Liver (tissue), 3 donors: ENCODE results near the gene CSHL1.

Experiments
- EGR1 ChIP-seq, 2 donors: IDR thresholded peaks; 2 replicates each; pipeline ENCODE4 v1.6.1; 2016 to 2018; ENCODE audit warnings: antibody characterized with exemption in 2 of 2, low read depth in 2 of 2
- GABPA ChIP-seq, 2 donors: IDR thresholded peaks in 1 of 2; conservative IDR thresholded peaks in 1 of 2; 2 replicates each; pipeline ENCODE4 v1.6.1; 2016; ENCODE audit warnings: antibody characterized with exemption in 2 of 2, mild to moderate bottlenecking in 1 of 2, moderate library complexity in 1 of 2
- NR2F2 ChIP-seq: IDR thresholded peaks from 2 replicates; pipeline ENCODE4 v1.6.1; 2016; ENCODE audit warnings: antibody characterized with exemption
- RAD21 ChIP-seq, 2 donors: IDR thresholded peaks; 2 replicates each; pipeline ENCODE4 v1.6.1; 2016; ENCODE audit warnings: antibody characterized with exemption in 2 of 2, mild to moderate bottlenecking in 2 of 2
- TAF1 ChIP-seq: conservative IDR thresholded peaks from 2 replicates; pipeline ENCODE4 v1.6.1; 2016; ENCODE audit warnings: antibody characterized with exemption, mild to moderate bottlenecking
- YY1 ChIP-seq: IDR thresholded peaks from 2 replicates; pipeline ENCODE4 v1.6.1; 2016; ENCODE audit warnings: antibody characterized with exemption, mild to moderate bottlenecking
- TF ChIP-seq, protein P1 (sequence below): fragments of 150-350 bp; IDR thresholded peaks from 2 replicates; pipeline ENCODE4 v1.5.1; 2017; ENCODE audit warnings: improper control_type of control experiment, low read depth, low read length; ENCODE audit not compliant: missing input control
- TF ChIP-seq, protein P2 (sequence below): IDR thresholded peaks from 2 replicates; pipeline ENCODE4 v1.6.1; 2016; ENCODE audit warnings: antibody characterized with exemption, mild to moderate bottlenecking
- donor health status: healthy.
- donor health status: healthy.

DNA sequence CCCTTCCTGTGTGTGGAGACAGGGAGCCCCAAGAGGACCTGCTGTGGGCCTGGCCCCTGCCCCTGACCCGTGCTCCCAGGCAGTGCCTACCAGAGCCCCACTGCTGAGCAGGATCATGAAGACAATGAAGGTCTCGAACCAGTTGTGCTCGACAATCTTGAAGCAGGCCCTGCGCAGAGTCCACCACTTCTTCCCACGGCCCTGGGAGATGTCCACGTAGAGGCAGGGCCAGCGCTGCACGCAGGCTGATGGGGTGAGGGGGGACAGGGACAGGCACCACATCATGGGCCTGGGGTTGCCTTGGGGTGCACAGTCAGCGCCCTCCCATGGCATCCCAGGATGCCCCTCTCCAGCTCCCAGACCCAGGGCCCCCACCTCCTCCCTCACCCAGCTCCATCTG lies 37.5 kb upstream of the CSHL1 start:
- TF ChIP-seq, protein P1, sequence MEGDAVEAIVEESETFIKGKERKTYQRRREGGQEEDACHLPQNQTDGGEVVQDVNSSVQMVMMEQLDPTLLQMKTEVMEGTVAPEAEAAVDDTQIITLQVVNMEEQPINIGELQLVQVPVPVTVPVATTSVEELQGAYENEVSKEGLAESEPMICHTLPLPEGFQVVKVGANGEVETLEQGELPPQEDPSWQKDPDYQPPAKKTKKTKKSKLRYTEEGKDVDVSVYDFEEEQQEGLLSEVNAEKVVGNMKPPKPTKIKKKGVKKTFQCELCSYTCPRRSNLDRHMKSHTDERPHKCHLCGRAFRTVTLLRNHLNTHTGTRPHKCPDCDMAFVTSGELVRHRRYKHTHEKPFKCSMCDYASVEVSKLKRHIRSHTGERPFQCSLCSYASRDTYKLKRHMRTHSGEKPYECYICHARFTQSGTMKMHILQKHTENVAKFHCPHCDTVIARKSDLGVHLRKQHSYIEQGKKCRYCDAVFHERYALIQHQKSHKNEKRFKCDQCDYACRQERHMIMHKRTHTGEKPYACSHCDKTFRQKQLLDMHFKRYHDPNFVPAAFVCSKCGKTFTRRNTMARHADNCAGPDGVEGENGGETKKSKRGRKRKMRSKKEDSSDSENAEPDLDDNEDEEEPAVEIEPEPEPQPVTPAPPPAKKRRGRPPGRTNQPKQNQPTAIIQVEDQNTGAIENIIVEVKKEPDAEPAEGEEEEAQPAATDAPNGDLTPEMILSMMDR: no peak
- TF ChIP-seq EGR1 (IDR thresholded peaks at IDR 0.05; ENCODE audit: low read depth in 2 of 2): no peak
- TF ChIP-seq RAD21 (IDR thresholded peaks at IDR 0.05): no peak
- TF ChIP-seq YY1: no peak
- TF ChIP-seq GABPA (IDR thresholded peaks at IDR 0.05 in 1 of 2, conservative IDR thresholded peaks at IDR 0.05 in 1 of 2): no peak
- TF ChIP-seq, protein P2, sequence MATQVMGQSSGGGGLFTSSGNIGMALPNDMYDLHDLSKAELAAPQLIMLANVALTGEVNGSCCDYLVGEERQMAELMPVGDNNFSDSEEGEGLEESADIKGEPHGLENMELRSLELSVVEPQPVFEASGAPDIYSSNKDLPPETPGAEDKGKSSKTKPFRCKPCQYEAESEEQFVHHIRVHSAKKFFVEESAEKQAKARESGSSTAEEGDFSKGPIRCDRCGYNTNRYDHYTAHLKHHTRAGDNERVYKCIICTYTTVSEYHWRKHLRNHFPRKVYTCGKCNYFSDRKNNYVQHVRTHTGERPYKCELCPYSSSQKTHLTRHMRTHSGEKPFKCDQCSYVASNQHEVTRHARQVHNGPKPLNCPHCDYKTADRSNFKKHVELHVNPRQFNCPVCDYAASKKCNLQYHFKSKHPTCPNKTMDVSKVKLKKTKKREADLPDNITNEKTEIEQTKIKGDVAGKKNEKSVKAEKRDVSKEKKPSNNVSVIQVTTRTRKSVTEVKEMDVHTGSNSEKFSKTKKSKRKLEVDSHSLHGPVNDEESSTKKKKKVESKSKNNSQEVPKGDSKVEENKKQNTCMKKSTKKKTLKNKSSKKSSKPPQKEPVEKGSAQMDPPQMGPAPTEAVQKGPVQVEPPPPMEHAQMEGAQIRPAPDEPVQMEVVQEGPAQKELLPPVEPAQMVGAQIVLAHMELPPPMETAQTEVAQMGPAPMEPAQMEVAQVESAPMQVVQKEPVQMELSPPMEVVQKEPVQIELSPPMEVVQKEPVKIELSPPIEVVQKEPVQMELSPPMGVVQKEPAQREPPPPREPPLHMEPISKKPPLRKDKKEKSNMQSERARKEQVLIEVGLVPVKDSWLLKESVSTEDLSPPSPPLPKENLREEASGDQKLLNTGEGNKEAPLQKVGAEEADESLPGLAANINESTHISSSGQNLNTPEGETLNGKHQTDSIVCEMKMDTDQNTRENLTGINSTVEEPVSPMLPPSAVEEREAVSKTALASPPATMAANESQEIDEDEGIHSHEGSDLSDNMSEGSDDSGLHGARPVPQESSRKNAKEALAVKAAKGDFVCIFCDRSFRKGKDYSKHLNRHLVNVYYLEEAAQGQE: no peak
- no peak for TF ChIP-seq NR2F2
- no peak for TF ChIP-seq TAF1
